ENCODE results near the gene CHRNA1. TPM values are rescaled to one million over a fixed set of nuclear protein-coding genes. Genes with fewer than 3 reads are reported as not detected.

CHRNA1 gene
- total RNA-seq, 2 experiments from 2014 or later = 0.17 to 0.19 TPM

GRCh38 chr2:174748948-174749347 is 15.3 kb downstream of the CHRNA1 start:
- ChIA-PET CTCF (interaction anchor here (0.5 to 2.2 kb wide), 26 partner anchors 10 to 388 kb away, joined by 3 to 14 read pairs (median 3); no protein-coding TSS in a partner anchor), POLR2A (interaction anchor here (0.6 to 1.6 kb wide), 12 partner anchors 11 to 256 kb away, joined by 3 to 7 read pairs (median 3); partner anchors contain the start of gene CHN1)
- H3K27me3 ChIP-seq (ENCODE audit: control insufficient read depth in 1 of 2, insufficient read depth in 2 of 2, low read length in 2 of 2) = no peaks in the 10 kb centered on the region
- peaks cover 40% of the 10 kb centered on the region for H3K4me1 ChIP-seq (ENCODE audit: insufficient read depth, low read length)
- Mint-ChIP-seq H3K9me3 (no peaks in the 10 kb centered on the region), H3K4me1 (ENCODE audit: low read depth) (peaks cover 36% of the 10 kb centered on the region), H3K36me3 (ENCODE audit: low read depth) (no peaks in the 10 kb centered on the region), H3K27me3 (no peaks in the 10 kb centered on the region), H3K27ac (no peak overlapping the region), H3K4me3 (no peak overlapping the region)
- H3K27ac ChIP-seq (ENCODE audit: low read depth in 1 of 2, low read length in 2 of 2) = no peak overlapping the region
- intact Hi-C loops (cut with DNase I, micrococcal nuclease) = loop anchor here (1.0 to 2.0 kb wide), 5 partner anchors 29 to 241 kb away; no protein-coding TSS in a partner anchor
- no peak overlapping the region for H3K4me3 ChIP-seq (ENCODE audit: low read length)
- H3K36me3 ChIP-seq (ENCODE audit: insufficient read depth, low read length) = no peaks in the 10 kb centered on the region
- no peaks in the 10 kb centered on the region for H3K9me3 ChIP-seq (ENCODE audit: control insufficient read depth in 1 of 2, insufficient read depth in 1 of 2, low read length in 2 of 2)
- TF ChIP-seq CTCF (IDR thresholded peaks at IDR 0.05) = peak; percentile 81
- peak; percentile 63 for ATAC-seq (ENCODE audit: poor library complexity)
- DNase-seq = peak; percentile 53 to 86 (median 66)

GRCh38 chr2:174745142-174745541 is 19.1 kb downstream of the CHRNA1 start:
- ChIA-PET POLR2A (no interaction called here), CTCF (no interaction called here)
- no peak overlapping the region for H3K27ac ChIP-seq (ENCODE audit: low read depth in 1 of 2, low read length in 2 of 2)
- peaks cover 5% of the 10 kb centered on the region for H3K4me1 ChIP-seq (ENCODE audit: insufficient read depth, low read length)
- no peaks in the 10 kb centered on the region for H3K9me3 ChIP-seq (ENCODE audit: control insufficient read depth in 1 of 2, insufficient read depth in 1 of 2, low read length in 2 of 2)
- no peaks in the 10 kb centered on the region for H3K27me3 ChIP-seq (ENCODE audit: control insufficient read depth in 1 of 2, insufficient read depth in 2 of 2, low read length in 2 of 2)
- intact Hi-C loops (cut with DNase I, micrococcal nuclease) = no loop called here
- H3K27me3 Mint-ChIP-seq = no peaks in the 10 kb centered on the region
- ATAC-seq (ENCODE audit: poor library complexity) (no peak), DNase-seq (no peak)
- H3K36me3 ChIP-seq (ENCODE audit: insufficient read depth, low read length) = no peaks in the 10 kb centered on the region
- no peaks in the 10 kb centered on the region for H3K36me3 Mint-ChIP-seq (ENCODE audit: low read depth)
- H3K4me3 Mint-ChIP-seq = no peak overlapping the region
- no peaks in the 10 kb centered on the region for H3K9me3 Mint-ChIP-seq
- no peak overlapping the region for H3K27ac Mint-ChIP-seq
- no peak overlapping the region for H3K4me3 ChIP-seq (ENCODE audit: low read length)
- no peak for TF ChIP-seq CTCF (IDR thresholded peaks at IDR 0.05)
- peaks cover 9% of the 10 kb centered on the region for H3K4me1 Mint-ChIP-seq (ENCODE audit: low read depth)

- Histone ChIP-seq H3K27me3 (ENCODE audit: control insufficient read depth in 1 of 2, insufficient read depth in 2 of 2, low read length in 2 of 2) (no peaks in the 10 kb centered on the region), H3K27ac (ENCODE audit: low read depth in 1 of 2, low read length in 2 of 2) (no peak overlapping the region), H3K4me1 (ENCODE audit: insufficient read depth, low read length) (peaks cover 4% of the 10 kb centered on the region), H3K36me3 (ENCODE audit: insufficient read depth, low read length) (no peaks in the 10 kb centered on the region), H3K9me3 (ENCODE audit: control insufficient read depth in 1 of 2, insufficient read depth in 1 of 2, low read length in 2 of 2) (no peaks in the 10 kb centered on the region), H3K4me3 (ENCODE audit: low read length) (no peak overlapping the region)
- ChIA-PET POLR2A (no interaction called here), CTCF (no interaction called here)
- DNase-seq (no peak), ATAC-seq (ENCODE audit: poor library complexity) (no peak)
- no peak overlapping the region for H3K27ac Mint-ChIP-seq
- no peak overlapping the region for H3K4me3 Mint-ChIP-seq
- no peaks in the 10 kb centered on the region for H3K36me3 Mint-ChIP-seq (ENCODE audit: low read depth)
- intact Hi-C loops (cut with DNase I, micrococcal nuclease) = no loop called here
- no peaks in the 10 kb centered on the region for H3K27me3 Mint-ChIP-seq
- no peak for TF ChIP-seq CTCF (IDR thresholded peaks at IDR 0.05)
- H3K4me1 Mint-ChIP-seq (ENCODE audit: low read depth) = peaks cover 4% of the 10 kb centered on the region
- H3K9me3 Mint-ChIP-seq = no peaks in the 10 kb centered on the region
Observed at GRCh38 chr2:174744111-174744510, 20.2 kb downstream of the CHRNA1 start.

Measured in CD4-positive, alpha-beta T cell (primary cell).